ENCODE results near the gene PDE2A.

DNA sequence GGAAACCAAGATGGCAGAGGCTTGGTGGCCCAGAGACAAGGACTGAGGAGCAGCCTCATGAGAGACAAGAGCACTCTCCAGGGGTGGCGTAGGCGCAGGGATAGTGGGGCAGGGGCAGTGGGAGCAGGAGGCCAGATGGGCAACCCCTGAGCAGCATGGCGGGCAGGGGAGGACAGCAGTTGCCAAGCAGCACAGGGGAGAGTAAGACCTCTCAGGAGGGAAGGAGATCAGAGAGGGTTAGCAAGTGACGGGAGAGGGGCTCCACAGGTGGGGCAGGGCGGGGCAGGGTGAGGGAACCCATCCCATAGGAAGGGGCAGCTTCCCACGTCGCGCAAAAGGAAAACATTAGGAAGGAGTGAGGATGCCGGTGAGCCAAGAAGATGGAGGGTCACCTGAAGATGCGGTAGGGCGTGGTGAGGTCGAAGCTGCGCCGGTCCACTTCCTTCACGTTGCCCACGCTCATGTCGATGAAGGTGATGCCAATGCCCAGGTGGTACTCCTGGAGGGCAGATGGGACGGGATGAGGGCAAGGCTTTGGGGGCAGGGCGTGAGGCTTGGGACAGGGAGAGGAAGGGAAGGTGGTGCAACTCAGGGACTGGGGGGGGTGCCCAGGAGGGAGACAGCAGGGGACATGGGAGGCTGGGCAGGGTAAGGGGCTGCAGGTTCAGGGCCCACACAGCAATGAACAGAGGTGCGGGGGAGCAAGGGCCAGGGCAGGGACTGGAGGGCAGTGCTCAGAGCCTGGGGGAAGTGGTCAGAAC lies 35.4 kb upstream of the PDE2A start:
- TF ChIP-seq SMC3 (IDR thresholded peaks at IDR 0.05; ENCODE audit: borderline replicate concordance, low read length) (no peak), NR2C1 (IDR thresholded peaks at IDR 0.05) (no peak), SREBF1 (IDR thresholded peaks at IDR 0.05; ENCODE audit: low read length) (no peak), YY1 (IDR thresholded peaks at IDR 0.05; ENCODE audit: low read depth, low read length) (no peak), POLR2A (IDR thresholded peaks at IDR 0.05; ENCODE audit: low read depth, low read length) (no peak), EZH2 (IDR thresholded peaks at IDR 0.05; ENCODE audit: borderline replicate concordance, control insufficient read depth, low read depth, low read length) (no peak), JUND (IDR thresholded peaks at IDR 0.05; ENCODE audit: low read depth, low read length) (no peak), CBFB (IDR thresholded peaks at IDR 0.05; ENCODE audit: low read depth) (no peak)
- TF ChIP-seq, protein P1, sequence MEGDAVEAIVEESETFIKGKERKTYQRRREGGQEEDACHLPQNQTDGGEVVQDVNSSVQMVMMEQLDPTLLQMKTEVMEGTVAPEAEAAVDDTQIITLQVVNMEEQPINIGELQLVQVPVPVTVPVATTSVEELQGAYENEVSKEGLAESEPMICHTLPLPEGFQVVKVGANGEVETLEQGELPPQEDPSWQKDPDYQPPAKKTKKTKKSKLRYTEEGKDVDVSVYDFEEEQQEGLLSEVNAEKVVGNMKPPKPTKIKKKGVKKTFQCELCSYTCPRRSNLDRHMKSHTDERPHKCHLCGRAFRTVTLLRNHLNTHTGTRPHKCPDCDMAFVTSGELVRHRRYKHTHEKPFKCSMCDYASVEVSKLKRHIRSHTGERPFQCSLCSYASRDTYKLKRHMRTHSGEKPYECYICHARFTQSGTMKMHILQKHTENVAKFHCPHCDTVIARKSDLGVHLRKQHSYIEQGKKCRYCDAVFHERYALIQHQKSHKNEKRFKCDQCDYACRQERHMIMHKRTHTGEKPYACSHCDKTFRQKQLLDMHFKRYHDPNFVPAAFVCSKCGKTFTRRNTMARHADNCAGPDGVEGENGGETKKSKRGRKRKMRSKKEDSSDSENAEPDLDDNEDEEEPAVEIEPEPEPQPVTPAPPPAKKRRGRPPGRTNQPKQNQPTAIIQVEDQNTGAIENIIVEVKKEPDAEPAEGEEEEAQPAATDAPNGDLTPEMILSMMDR (IDR thresholded peaks at IDR 0.05 in 2 of 3, conservative IDR thresholded peaks at IDR 0.05 in 1 of 3; ENCODE audit: control insufficient read depth in 2 of 3, extremely low read depth in 1 of 3, insufficient read depth in 1 of 3, low read depth in 3 of 3, low read length in 3 of 3), result no peak
- TF ChIP-seq, protein P2, sequence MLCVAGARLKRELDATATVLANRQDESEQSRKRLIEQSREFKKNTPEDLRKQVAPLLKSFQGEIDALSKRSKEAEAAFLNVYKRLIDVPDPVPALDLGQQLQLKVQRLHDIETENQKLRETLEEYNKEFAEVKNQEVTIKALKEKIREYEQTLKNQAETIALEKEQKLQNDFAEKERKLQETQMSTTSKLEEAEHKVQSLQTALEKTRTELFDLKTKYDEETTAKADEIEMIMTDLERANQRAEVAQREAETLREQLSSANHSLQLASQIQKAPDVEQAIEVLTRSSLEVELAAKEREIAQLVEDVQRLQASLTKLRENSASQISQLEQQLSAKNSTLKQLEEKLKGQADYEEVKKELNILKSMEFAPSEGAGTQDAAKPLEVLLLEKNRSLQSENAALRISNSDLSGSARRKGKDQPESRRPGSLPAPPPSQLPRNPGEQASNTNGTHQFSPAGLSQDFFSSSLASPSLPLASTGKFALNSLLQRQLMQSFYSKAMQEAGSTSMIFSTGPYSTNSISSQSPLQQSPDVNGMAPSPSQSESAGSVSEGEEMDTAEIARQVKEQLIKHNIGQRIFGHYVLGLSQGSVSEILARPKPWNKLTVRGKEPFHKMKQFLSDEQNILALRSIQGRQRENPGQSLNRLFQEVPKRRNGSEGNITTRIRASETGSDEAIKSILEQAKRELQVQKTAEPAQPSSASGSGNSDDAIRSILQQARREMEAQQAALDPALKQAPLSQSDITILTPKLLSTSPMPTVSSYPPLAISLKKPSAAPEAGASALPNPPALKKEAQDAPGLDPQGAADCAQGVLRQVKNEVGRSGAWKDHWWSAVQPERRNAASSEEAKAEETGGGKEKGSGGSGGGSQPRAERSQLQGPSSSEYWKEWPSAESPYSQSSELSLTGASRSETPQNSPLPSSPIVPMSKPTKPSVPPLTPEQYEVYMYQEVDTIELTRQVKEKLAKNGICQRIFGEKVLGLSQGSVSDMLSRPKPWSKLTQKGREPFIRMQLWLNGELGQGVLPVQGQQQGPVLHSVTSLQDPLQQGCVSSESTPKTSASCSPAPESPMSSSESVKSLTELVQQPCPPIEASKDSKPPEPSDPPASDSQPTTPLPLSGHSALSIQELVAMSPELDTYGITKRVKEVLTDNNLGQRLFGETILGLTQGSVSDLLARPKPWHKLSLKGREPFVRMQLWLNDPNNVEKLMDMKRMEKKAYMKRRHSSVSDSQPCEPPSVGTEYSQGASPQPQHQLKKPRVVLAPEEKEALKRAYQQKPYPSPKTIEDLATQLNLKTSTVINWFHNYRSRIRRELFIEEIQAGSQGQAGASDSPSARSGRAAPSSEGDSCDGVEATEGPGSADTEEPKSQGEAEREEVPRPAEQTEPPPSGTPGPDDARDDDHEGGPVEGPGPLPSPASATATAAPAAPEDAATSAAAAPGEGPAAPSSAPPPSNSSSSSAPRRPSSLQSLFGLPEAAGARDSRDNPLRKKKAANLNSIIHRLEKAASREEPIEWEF (IDR thresholded peaks at IDR 0.05; ENCODE audit: insufficient replicate concordance, low read depth, low read length), result no peak
- TF ChIP-seq, protein P3, sequence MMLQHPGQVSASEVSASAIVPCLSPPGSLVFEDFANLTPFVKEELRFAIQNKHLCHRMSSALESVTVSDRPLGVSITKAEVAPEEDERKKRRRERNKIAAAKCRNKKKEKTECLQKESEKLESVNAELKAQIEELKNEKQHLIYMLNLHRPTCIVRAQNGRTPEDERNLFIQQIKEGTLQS (IDR thresholded peaks at IDR 0.05; ENCODE audit: borderline replicate concordance, extremely low read depth, low read depth, low read length), result no peak
- TF ChIP-seq, protein P4, sequence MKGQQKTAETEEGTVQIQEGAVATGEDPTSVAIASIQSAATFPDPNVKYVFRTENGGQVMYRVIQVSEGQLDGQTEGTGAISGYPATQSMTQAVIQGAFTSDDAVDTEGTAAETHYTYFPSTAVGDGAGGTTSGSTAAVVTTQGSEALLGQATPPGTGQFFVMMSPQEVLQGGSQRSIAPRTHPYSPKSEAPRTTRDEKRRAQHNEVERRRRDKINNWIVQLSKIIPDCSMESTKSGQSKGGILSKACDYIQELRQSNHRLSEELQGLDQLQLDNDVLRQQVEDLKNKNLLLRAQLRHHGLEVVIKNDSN (IDR thresholded peaks at IDR 0.05; ENCODE audit: borderline replicate concordance, extremely low read length, insufficient read depth, low read depth, low read length), result no peak
- TF ChIP-seq, protein P5, sequence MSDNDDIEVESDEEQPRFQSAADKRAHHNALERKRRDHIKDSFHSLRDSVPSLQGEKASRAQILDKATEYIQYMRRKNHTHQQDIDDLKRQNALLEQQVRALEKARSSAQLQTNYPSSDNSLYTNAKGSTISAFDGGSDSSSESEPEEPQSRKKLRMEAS (IDR thresholded peaks at IDR 0.05; ENCODE audit: low read depth, low read length), result no peak
